ENCODE results near the gene APOBEC3C. TPM values are rescaled to one million over a fixed set of nuclear protein-coding genes. Genes with fewer than 3 reads are reported as not detected.

APOBEC3C gene
- total RNA-seq = 25.1 TPM
- long read RNA-seq, transcript APOBEC3C-201 (4 exons, 2,818 nt) = major isoform, 14 of 30 reads
- long read RNA-seq, partial matches to known transcripts = 16 of 30 reads
- long read RNA-seq, other reads (novel, unspliced or antisense) = 0 of 30 reads

DNA sequence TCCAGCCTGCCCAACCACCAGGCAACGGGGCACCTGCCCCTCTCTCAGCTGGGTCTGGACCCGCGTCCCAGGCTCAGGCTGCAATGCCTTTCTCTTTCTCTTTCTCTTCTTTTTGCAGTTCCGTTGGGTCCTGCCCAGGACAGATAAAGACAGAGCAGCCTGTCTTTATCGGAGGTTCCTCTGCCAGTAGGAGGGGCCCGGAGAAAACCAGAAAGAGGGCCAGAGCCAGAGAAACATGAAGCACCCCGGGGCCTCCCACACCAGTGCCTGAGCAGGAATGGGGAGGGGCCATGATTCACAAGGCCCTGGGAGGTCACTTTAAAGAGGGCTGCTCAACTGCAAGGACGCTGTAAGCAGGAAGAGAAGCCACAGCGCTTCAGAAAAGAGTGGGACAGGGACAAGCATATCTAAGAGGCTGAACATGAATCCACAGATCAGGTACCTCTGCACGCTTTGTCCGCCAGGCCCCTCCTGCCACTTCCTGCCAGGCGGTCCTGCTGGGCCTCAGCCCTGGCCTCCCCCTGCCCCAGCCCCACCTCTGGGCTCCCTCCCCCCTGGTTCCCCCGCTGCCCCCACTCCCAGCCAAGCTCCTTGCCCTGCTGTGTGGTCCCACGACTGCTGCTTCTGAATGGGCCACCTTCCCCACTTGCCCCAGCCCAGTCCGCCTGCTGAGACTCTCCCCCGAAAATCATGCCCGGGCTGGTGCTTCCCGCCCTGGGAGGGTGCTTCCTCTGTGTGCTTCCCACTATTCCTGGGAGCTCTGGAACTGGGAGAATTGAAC, at the start of gene APOBEC3C:
TSS of gene APOBEC3C (plus strand) at position 316 of the 781 bp plus-strand sequence. CDS start at position 422, 106 bp downstream.
- H3K27me3 ChIP-seq (ENCODE audit: low read depth) = no peaks in the 10 kb centered on the region
- H3K4me1 ChIP-seq = peaks cover 22% of the 10 kb centered on the region
- TF ChIP-seq, protein P1, sequence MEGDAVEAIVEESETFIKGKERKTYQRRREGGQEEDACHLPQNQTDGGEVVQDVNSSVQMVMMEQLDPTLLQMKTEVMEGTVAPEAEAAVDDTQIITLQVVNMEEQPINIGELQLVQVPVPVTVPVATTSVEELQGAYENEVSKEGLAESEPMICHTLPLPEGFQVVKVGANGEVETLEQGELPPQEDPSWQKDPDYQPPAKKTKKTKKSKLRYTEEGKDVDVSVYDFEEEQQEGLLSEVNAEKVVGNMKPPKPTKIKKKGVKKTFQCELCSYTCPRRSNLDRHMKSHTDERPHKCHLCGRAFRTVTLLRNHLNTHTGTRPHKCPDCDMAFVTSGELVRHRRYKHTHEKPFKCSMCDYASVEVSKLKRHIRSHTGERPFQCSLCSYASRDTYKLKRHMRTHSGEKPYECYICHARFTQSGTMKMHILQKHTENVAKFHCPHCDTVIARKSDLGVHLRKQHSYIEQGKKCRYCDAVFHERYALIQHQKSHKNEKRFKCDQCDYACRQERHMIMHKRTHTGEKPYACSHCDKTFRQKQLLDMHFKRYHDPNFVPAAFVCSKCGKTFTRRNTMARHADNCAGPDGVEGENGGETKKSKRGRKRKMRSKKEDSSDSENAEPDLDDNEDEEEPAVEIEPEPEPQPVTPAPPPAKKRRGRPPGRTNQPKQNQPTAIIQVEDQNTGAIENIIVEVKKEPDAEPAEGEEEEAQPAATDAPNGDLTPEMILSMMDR (IDR thresholded peaks at IDR 0.05; ENCODE audit: borderline replicate concordance) = no peak
- H3K4me3 ChIP-seq = peak within 1 kb of the TSS; percentile 73
- DNase-seq = peak; percentile 76
- peak within 1 kb of the TSS; percentile 86 for H3K27ac ChIP-seq (replicated peaks)
- intact Hi-C loops (cut with micrococcal nuclease) = no loop called here
- no peaks in the 10 kb centered on the region for H3K9me3 ChIP-seq (replicated peaks)
- no peaks in the 10 kb centered on the region for H3K36me3 ChIP-seq

GRCh38 chr22:38964306-38964705, 49.8 kb upstream of the APOBEC3C start:
- Histone ChIP-seq H3K27me3 (ENCODE audit: low read depth) (no peaks in the 10 kb centered on the region), H3K27ac (replicated peaks) (no peak overlapping the region), H3K4me1 (no peaks in the 10 kb centered on the region), H3K36me3 (no peaks in the 10 kb centered on the region), H3K9me3 (replicated peaks) (no peaks in the 10 kb centered on the region), H3K4me3 (no peak overlapping the region)
- DNase-seq = no peak
- intact Hi-C loops (cut with micrococcal nuclease) = no loop called here
- TF ChIP-seq, protein P1 (IDR thresholded peaks at IDR 0.05; ENCODE audit: borderline replicate concordance) = no peak

GRCh38 chr22:38964989-38965388, 49.1 kb upstream of the APOBEC3C start:
- no peak overlapping the region for H3K27ac ChIP-seq (replicated peaks)

DNA sequence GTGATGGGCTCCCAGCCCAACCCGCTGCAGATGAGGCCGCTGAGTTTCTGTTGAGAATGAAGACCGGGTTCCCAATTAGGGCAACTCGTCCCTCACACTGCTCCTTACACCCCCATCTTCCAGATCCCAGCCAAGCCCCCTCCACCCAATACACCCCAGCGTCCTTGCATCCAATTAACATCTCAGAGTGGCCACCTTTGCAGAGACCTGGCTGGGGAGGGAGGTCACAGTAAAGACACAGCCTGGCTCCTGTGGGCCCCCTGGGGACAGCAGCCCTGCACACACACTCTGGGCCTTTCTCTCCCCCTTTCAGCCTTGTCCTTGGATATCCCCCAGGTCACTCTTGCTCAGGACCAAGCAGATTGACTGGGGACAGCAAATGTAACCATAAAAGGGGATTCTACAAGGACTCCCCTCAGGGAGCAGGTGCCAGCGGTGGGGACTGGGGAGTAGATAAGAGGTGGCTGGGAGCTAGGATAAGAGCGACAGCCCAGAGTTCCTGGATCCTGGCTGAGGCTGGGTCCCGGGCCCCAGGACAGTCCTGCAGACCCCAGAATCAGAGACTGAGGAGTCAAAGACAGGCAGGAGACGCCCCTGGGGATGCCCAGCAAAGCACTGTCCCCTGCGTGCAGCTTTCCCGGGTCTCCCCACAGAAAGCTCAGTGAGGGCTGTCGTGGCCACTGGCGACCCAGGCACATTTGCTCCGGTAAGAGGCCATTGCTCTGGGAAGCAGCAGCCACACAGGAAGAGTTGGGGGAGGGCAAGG, 48.3 kb upstream of the APOBEC3C start:
- H3K36me3 ChIP-seq = no peaks in the 10 kb centered on the region

More at GRCh38 chr22:38964989-38965388, 49.1 kb upstream of the APOBEC3C start:
- Histone ChIP-seq H3K9me3 (replicated peaks) (no peaks in the 10 kb centered on the region), H3K27me3 (ENCODE audit: low read depth) (no peaks in the 10 kb centered on the region), H3K4me1 (no peaks in the 10 kb centered on the region), H3K4me3 (no peak overlapping the region), H3K36me3 (no peaks in the 10 kb centered on the region)
- intact Hi-C loops (cut with micrococcal nuclease) = no loop called here
- TF ChIP-seq, protein P1 (IDR thresholded peaks at IDR 0.05; ENCODE audit: borderline replicate concordance) = no peak
- DNase-seq = no peak

GRCh38 chr22:38966380-38966702, 47.7 kb upstream of the APOBEC3C start:
- intact Hi-C loops (cut with micrococcal nuclease) = no loop called here
- TF ChIP-seq, protein P1 (IDR thresholded peaks at IDR 0.05; ENCODE audit: borderline replicate concordance) = no peak

More for the DNA sequence above, 48.3 kb upstream of the APOBEC3C start:
- intact Hi-C loops (cut with micrococcal nuclease) = no loop called here
- no peak for DNase-seq
- H3K27ac ChIP-seq (replicated peaks) = no peak overlapping the region
- no peak overlapping the region for H3K4me3 ChIP-seq
- H3K27me3 ChIP-seq (ENCODE audit: low read depth) = no peaks in the 10 kb centered on the region
- H3K4me1 ChIP-seq = no peaks in the 10 kb centered on the region
- TF ChIP-seq, protein P1 (IDR thresholded peaks at IDR 0.05; ENCODE audit: borderline replicate concordance) = no peak
- no peaks in the 10 kb centered on the region for H3K9me3 ChIP-seq (replicated peaks)

More at GRCh38 chr22:38966380-38966702, 47.7 kb upstream of the APOBEC3C start:
- Histone ChIP-seq H3K27ac (replicated peaks) (no peak overlapping the region), H3K36me3 (no peaks in the 10 kb centered on the region), H3K9me3 (replicated peaks) (no peaks in the 10 kb centered on the region), H3K4me1 (no peaks in the 10 kb centered on the region), H3K4me3 (no peak overlapping the region), H3K27me3 (ENCODE audit: low read depth) (no peaks in the 10 kb centered on the region)
- no peak for DNase-seq

Measured in left ventricle myocardium inferior (tissue), 1 donor.